ENCODE results near the gene MPL. TPM values are rescaled to one million over a fixed set of nuclear protein-coding genes. Genes with fewer than 3 reads are reported as not detected.
A peak's percentile ranks its signal among the peaks of the same experiment; 100 is the strongest.

MPL gene
- total and polyA plus RNA-seq, 2 of the 13 experiments (the other 11 are each of a cell fraction or from before 2014, with no cell fraction given) = not detected

GRCh38 chr1:43358121-43358745 is 20.6 kb downstream of the MPL start (continued):
- TF ChIP-seq ZNF660 (CRISPR knock-in tag; IDR thresholded peaks at IDR 0.05; ENCODE audit: borderline replicate concordance, low read depth) = no peak
- TF ChIP-seq STAG1 (CRISPR knock-in tag; IDR thresholded peaks at IDR 0.05) = peak; percentile 53
- TF ChIP-seq ZNF746 (CRISPR knock-in tag; IDR thresholded peaks at IDR 0.05) = no peak
- TF ChIP-seq HMGXB3 (CRISPR knock-in tag; IDR thresholded peaks at IDR 0.05; ENCODE audit: borderline replicate concordance) = no peak
- TF ChIP-seq THAP11 (CRISPR knock-in tag; IDR thresholded peaks at IDR 0.05) = no peak; the same call in 1 of the 2 replicates
- no peak for TF ChIP-seq ZHX2 (IDR thresholded peaks at IDR 0.05; ENCODE audit: low read depth)
- 0 out of 2 replicates have a peak, but pooled peaks have one; percentile 70 for TF ChIP-seq ZHX2 (CRISPR knock-in tag; IDR thresholded peaks at IDR 0.05; ENCODE audit: borderline replicate concordance)
- TF ChIP-seq JUNB (CRISPR knock-in tag; IDR thresholded peaks at IDR 0.05; ENCODE audit: borderline replicate concordance) = no peak
- no peak for TF ChIP-seq ZHX1 (CRISPR knock-in tag; IDR thresholded peaks at IDR 0.05; ENCODE audit: low read depth)
- no peak for TF ChIP-seq GABPA (IDR thresholded peaks at IDR 0.05; ENCODE audit: low read depth, low read length)
- no peak for TF ChIP-seq GABPA (CRISPR knock-in tag; IDR thresholded peaks at IDR 0.05; ENCODE audit: low read depth)
- TF ChIP-seq HOXA3 (CRISPR knock-in tag; IDR thresholded peaks at IDR 0.05) = peak; percentile 5; the same call in 1 of the 2 replicates
- 0 out of 2 replicates have a peak, but pooled peaks have one; percentile 80 for TF ChIP-seq ZNF766 (CRISPR knock-in tag; IDR thresholded peaks at IDR 0.05; ENCODE audit: borderline replicate concordance)
- no peak for TF ChIP-seq ZNF414 (CRISPR knock-in tag; IDR thresholded peaks at IDR 0.05)
- no peak for TF ChIP-seq ZNF331 (CRISPR knock-in tag; IDR thresholded peaks at IDR 0.05)
- TF ChIP-seq KAT8 (CRISPR knock-in tag; IDR thresholded peaks at IDR 0.05) = peak; percentile 25

All from HepG2 (cell line).